GM13977 (cell line): ENCODE data around the gene KLHL10.

Experiments used
- DNase-seq: peaks from one replicate; pipeline ENCODE4 v3.0.0; 2012; ENCODE audit warnings: low spot score
- CTCF ChIP-seq: IDR thresholded peaks from 2 replicates; pipeline ENCODE4 v1.5.1; 2012; ENCODE audit warnings: mild to moderate bottlenecking, control low read depth; ENCODE audit not compliant: insufficient read depth; ENCODE audit errors: extremely low read depth, missing control alignments
- in situ Hi-C: fragments of 300-500 bp; cut with MboI; formaldehyde crosslinking; loops from one replicate; pipeline ENCODE4 v1.12.0; 2022; ENCODE audit warnings: low sequenced_read_pairs, low pct_unique_long_range_greater_than_20kb, mixed read lengths, inconsistent platforms; ENCODE audit not compliant: unreplicated experiment

KLHL10 gene

GRCh38 chr17:41837761-41838538 is at the start of gene KLHL10:
KLHL10 (plus strand) TSS chr17:41837825; CDS start chr17:41837933, 108 bp downstream.
- no peak for DNase-seq
- in situ Hi-C loops: no loop called here
- TF ChIP-seq CTCF: no peak

DNA sequence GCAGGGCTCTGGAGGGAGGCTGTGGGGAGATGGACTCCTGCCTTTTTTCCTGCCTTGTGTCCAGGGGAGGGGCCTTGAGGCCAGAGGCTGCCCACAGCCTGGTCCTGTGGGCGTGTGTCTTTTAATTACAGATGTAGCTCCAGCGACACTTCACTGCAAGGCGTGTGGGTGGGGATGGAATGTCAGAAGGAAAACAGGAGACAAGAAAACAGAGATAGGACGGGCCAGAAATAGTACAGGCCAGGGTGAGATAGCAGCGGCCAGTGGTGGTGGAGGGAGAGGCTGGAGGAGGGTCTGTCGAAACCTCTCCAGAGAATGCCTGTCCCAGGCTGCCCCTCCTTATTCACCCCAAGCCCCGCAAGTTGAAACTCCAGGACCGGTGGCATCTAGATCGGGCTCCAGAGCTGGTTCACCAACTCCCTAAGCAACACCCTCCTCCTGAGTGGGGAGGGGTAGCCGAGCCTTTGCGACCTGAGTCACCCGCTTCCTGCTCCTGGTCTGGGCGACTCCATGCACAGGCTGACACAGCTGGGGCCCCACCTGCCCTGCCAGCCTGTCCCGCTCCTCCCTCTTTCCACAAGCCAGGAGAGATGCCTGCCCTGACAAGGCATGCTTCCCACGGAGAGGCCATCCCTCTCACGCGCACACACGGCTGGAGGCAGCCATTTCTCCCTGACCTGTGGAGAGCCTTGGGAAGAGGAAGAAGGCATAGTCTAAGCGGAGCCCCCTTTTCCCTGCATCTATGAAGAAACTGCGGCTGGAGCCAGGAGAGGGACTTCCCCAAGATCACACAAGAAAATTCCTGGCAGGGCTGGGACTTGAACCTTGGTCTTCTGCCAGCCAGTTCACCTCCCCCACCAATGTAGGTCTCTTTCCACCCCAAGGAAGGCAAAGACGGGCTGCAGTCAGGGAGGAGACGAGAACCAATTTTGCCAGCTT is 44.5 kb upstream of the KLHL10 start:
- in situ Hi-C loops: no loop called here
- TF ChIP-seq CTCF: no peak
- DNase-seq: no peak

DNA sequence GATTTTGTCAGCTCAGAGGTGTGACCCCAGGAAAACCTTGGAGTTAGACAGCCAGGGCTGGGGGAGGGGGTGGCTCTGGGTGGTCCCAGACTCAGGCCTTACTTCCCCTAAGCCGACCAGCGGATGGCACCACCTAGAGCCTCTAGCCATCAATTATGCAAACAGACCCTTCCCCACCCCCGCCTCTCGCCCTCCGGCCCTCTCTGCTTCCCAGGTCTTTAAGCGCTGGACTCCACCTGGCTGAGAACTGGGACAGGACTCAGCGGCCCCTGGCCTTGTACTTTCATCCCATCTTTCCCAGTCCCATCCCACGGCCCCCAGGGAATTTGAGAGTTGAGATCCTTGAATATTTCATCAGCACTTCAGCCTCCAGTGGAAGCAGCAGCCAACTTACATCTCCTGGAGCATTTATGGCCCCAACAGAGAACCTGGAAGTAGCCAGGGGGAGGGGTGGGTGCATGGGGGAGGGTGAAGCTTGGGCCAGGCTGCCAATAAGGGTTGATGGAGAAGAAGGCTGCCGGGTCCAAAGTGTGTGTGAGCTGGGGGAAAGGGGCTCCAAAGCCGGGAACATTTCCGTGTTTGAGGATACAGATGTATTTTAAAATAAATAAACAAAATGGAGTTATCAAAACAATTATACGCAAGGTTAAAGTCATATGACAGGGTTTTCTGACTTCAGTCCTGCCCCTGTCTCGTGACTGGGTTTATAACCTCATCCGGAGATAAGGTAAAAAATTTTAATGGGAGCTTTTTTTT is 43.7 kb upstream of the KLHL10 start:
- no peak for TF ChIP-seq CTCF
- DNase-seq: no peak
- in situ Hi-C loops: no loop called here

DNA sequence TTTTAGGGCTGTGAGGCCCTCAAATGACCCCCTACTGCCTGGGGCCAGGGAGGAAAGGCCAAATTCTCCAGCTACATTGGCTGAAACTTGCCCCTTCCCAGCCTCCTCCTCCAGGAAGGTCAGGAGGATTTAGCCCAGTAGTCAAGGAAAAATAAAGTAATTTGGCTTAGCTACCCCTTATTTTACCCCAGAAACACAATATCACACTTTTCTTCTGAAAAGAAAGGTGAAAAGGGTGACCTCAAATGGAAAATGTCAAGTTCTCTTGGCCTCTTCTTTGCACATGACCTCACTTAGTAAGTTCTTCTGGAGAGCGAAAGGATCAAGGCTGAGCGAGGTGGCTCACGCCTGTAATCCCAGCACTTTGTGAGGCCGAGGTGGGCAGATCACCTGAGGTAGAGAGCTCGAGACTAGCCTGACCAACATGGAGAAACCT is 43.1 kb upstream of the KLHL10 start:
- TF ChIP-seq CTCF: no peak
- in situ Hi-C loops: no loop called here
- no peak for DNase-seq

DNA sequence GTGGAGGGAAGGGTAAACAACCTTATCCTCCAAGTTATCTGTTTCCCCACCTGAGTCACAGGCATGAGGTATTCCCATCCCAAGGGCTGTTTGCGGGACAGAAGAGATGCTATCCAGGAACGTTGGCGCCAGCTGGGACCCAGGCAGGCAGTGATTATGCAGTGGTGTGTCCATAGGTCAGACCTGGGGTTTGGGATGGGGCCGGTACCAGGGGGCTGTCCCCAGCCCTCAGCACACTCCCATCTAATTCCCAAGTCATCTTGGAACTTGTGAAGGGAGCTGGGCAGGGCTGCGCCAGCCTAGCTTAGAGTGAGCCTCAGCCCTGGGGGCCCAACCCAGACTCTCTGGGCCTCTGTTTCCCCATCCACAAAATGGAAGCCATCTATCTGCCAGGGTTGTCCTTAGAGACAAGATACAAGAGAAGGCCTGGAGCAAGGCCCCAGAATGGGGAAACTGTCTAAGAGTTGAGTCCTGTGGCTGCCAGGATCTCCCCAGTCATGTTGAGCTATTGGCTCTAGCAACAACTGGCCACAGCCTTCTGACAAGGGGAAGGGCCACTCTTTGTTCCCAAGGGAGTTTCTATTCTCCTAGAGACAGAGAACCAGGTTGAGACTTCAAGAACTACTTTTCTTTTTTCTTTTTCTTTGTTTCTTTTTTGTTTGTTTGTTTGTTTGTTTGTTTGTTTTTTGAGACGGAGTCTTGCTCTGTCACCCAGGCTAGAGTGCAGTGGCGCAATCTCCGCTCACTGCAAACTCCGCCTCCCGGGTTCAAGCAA is 41.3 kb upstream of the KLHL10 start:
- no peak for TF ChIP-seq CTCF
- DNase-seq: no peak
- in situ Hi-C loops: no loop called here
